GM21381 (cell line): ENCODE measurements around the gene NXPE4.
"Not testable (repeated sequence)": the region's sequence is repeated elsewhere in the genome, so short reads cannot be mapped to it uniquely, and the experiment has no call there.

Experiments
- ATAC-seq: cut with Tn5 transposase; IDR thresholded peaks from one replicate; pipeline ENCODE4 v1.9.1; 2021; ENCODE audit warnings: mild to moderate bottlenecking, moderate library complexity; ENCODE audit not compliant: unreplicated experiment

The NXPE4 gene

DNA sequence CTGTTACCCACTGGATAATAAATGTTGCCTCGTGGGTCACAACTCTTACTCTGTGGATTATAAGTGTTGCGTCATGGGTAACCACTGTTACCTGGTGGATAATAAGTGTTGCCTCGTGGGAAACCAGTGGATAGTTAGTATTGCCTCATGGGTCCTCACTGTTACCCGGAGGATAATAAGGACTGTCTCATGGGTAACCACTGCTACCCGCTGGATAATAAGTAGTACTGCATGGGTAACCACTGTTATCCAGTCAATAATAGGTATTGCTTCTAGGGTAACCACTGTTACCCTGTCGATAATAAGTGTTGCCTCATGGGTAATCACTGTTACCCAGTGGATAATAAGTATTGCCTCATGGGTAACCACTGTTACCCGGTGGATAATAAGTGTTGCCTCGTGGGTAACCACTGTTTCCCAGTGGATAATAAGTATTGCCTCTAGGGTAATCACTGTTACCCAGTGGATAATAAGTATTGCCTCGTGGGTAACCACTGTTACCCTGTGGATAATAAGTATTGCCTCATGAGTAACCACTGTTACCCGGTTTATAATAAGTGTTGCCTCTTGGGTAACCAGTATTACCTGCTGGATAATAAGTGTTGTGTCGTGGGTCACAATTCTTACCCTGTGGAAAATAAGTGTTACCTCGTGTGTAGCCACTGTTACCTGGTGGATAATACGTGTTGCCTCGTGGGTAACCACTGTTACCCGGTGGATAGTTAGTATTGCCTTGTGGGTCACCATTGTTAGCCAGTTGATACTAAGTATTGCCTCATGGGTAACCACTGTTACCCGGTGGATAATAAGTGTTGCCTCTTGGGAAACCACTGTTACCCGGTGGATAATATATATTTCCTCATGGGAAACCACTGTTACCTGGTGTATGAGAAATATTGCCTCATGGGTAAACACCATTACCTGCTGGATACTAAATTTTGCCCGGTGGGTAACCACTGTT lies 15.7 kb upstream of the NXPE4 start:
- no peak for ATAC-seq

DNA sequence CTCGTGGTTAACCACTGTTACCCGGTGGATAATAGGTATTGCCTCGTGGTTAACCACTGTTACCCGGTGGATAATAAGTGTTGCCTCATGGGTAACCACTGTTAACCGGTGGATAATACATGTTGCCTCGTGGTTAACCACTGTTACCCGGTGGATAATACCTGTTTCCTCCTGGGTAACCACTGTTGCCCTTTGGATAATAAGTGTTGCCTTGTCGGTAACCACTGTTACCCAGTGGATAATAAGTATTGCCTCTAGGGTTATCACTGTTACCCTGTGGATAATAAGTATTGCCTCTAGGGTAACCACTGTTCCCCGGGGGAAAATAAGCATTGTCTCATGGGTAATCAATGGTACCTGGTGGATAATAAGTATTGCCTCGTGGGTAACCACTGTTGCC lies 15.0 kb upstream of the NXPE4 start:
- ATAC-seq = no peak

DNA sequence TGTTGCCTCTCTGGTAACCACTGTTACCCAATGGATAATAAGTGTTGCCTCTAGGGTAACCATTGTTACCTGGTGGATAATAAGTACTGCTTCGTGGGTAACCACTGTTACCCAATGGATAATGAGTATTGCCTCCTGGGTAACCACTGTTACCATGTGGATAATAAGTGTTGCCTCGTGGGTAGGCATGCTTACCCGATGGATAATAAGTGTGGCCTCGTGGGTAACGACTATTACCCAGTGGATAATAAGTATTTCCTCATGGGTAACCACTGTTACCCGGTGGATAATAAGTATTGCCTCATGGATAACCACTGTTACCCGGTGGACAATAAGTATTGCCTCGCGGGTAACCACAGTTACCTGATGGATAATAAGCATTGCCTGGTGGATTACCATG lies 13.8 kb upstream of the NXPE4 start:
- ATAC-seq = no peak

DNA sequence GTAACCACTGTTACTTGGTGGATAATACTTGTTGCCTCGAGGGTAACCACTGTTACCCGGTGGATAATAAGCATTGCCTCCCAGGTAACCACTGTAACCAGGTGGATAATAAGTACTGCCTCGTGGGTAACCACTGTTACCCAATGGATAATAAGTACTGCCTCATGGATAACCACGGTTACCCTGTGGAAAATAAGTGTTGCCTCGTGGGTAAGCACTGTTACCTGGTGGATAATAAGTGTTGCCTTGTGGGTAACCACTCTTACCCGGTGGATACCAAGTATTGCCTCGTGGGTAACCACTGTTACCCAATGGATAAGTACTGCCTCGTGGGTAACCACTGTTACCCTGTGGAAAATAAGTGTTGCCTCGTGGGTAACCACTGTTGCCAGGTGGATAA lies 13.0 kb upstream of the NXPE4 start:
- not testable (repeated sequence) for ATAC-seq

DNA sequence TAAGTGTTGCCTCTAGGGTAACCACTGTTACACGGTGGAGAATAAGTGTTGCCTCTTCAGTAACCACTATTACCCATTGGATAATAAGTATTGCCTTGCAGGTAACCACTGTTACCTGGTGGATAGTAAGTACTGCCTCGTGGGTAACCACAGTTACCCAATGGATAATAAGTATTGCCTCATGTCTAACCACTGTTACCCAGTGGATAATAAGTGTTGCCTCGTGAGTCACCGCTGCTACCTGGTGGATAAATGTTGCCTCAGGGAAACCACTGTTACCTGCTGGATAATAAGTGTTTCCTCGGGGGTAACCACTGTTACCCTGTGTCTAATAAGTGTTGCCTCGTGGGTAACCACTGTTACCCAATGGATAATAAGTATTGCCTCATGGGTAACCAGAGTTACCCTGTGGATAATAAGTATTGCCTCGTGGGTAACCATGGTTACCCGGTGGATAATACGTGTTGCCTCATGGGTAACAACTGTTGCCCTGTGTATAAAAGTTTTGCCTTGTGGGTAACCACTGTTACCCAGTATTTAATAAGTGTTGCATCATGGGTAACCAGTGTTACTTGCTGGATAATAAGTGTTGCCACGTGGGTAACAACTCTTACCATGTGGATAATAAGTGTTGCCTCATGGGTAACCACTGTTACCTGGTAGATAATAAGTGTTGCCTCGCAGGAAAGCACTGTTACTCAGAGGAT lies 12.3 kb upstream of the NXPE4 start:
- ATAC-seq = peak; percentile 29

DNA sequence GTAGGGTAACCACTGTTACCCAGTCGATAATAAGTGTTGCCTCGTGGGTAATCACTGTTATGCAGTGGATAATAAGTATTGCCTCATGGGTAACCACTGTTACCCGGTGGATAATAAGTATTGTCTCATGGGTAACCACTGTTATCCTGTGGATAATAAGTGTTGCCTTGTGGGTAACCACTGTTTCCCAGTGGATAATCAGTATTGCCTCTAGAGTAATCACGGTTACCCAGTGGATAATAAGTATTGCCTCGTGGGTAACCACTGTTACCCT lies 11.2 kb upstream of the NXPE4 start:
- not testable (repeated sequence) for ATAC-seq

DNA sequence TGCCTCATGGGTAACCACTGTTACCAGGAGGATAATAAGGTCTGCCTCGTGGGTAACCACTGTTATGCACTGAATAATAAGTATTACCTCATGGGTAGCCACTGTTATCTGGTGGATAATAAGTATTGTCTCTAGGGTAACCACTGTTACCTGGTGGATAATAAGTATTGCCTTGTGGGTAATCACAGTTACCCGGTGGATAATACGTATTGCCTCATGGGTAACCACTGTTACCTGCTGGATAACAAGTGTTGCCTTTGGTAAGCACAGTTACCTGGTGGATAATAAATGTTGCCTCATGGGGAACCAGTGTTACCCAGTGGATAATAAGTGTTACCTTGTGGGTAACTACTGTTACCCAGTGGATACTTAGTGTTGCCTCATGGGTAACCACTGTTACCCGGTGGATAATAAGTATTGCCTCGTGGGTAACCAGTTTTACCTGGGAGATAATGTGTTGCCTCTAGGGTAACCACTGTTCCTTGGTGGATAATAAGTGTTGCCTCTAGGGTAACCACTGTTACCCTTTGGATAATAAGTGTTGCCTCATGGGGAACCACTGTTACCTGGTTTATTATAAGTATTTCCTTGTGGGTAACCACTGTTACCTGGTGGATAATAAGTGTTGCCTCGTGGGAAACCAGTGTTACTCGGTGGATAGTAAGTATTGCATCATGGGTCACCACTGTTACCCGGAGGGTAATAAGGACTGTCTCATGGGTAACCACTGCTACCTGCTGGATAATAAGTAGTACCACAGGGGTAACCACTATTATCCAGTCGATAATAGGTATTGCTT lies 10.6 kb upstream of the NXPE4 start:
- ATAC-seq = no peak

DNA sequence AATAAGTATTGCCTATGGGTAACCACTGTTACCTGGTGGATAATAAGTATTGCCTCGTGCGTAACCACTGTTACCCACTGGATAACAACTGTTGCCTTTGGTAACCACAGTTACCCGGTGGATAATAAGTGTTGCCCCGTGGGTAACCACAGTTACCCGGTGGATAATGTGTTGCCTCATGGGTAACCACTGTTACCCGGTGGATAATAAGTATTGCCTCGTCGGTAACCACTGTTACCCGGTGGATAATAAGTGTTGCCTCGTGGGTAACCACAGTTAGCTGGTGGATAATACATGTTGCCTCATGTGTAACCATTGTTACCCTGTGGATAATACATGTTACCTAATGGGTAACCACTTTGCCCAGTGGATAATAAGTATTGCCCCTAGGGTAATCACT lies 9.8 kb upstream of the NXPE4 start:
- no peak for ATAC-seq

DNA sequence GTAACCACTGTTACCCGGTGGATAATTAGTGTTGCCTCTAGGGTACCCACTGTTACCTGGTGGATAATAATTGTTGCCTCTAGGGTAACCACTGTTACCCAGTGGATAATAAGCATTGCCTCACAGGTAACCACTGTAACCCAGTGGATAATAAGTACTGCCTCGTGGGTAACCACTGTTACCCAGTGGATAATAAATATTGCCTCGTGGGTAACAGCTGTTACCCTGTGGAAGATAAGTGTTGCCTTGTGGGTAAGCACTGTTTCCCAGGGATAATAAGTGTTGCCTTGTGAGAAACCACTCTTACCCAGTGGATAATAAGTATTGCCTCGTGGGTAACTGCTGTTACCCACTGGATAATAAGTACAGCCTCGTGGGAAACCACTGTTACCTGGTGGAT lies 9.3 kb upstream of the NXPE4 start:
- ATAC-seq = no peak

DNA sequence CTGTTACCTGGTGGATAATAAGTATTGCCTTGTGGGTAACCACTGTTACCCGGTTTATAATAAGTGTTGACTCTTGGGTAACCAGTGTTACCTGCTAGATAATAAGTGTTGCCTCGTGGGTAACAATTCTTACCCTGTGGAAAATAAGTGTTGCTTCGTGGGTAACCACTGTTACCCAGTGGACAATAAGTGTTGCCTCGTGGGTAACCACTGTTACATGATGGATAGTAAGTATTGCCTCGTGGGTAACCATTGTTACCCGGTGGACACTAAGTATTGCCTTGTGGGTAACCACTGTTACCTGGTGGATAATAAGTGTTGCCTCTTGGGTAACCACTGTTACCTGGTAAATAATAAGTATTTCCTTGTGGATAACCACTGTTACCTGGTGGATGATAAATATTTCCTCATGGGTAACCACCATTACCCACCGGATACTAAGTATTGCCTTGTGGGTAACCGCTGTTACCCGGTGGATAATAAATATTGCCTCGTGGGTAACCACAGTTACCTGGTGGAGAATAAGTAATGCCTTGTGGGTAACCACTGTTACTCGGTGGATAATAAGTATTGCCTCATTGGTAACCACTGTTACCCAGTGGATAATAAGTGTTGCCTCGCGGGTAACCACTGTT lies 8.7 kb upstream of the NXPE4 start:
- ATAC-seq = no peak

DNA sequence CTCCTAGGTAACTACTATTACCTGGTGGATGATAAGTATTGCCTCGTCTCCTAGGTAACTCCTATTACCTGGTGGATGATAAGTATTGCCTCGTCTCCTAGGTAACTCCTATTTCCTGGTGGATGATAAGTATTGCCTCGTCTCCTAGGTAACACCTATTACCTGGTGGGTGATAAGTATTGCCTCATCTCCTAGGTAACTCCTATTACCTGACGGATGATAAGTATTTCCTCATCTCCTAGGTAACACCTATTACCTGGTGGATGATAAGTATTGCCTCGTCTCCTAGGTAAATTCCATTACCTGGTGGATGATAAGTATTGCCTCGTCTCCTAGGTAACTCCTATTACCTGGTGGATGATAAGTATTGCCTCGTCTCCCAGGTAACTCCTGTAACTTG lies 7.6 kb upstream of the NXPE4 start:
- not testable (repeated sequence) for ATAC-seq

DNA sequence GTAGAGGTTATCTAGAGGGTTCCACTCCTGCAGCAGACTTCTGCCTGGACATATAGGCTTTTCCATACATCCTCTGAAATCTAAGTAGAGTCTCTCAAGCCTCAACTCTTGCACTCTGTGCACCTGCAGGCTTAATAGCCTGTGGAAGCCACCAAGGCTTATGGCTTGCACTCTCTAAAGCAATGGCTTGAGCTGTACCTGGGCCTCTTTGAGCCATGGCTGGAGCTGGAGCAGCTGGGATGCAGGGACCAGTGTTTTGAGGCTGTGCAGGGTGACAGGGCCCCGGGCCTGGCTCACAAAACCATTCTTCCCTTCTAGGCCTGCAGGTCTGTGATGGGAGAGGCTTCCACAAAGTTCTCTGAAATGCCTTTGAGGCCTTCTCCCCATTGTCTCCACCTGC lies 2.9 kb upstream of the NXPE4 start:
- no peak for ATAC-seq

DNA sequence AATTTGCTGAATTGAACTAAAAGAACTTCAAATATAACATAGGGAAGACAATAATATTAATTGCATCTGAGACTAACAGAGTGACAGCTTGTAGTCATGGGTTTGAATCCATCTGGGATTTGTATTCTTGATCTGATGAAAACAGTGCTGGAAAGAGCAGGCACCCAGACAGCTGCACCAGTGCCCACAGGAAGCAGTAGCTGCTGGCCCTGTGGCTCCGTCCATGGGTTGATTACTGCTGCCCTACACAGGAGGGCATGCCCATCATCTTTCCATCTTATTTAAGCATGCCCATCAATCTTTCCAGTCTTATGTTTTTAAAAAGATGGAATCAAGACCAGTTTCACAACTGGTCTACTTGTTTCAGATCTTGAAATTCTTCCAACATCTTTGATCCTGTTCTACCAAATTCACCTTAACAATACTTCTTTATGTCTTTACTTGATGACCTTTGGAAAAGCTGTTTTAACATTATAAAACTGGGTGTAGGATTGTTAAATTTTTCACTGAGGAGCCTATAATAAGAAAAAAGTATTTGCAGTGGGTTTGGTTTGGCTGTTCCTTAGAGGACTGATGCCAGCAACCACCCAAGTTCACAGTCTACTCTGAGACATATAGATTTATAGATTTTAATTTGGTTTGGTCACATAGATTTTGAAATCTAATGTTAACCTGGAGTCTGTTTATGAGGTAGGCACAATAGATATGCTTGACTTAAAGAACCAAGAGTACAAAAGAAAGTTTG lies 761 bp upstream of the NXPE4 start:
- ATAC-seq = no peak

DNA sequence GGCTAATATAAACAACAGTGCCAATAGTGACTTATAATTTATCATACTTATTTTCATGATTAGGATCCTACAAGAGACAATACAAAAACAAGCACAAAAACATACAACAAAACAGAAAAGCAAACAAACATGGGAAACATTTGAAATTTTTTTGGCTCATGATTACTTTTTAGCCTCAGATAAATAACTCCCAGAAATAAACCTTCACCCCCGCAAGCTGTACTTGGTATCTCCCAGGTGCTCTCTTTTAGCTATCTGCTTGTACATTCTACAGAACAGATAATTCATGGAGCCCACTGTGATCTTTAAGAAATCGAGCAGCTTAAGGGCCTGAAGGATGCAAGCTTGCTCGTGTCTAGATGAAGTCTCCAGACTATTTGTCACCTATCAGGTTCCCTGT lies 883 bp downstream of the NXPE4 start:
- no peak for ATAC-seq

DNA sequence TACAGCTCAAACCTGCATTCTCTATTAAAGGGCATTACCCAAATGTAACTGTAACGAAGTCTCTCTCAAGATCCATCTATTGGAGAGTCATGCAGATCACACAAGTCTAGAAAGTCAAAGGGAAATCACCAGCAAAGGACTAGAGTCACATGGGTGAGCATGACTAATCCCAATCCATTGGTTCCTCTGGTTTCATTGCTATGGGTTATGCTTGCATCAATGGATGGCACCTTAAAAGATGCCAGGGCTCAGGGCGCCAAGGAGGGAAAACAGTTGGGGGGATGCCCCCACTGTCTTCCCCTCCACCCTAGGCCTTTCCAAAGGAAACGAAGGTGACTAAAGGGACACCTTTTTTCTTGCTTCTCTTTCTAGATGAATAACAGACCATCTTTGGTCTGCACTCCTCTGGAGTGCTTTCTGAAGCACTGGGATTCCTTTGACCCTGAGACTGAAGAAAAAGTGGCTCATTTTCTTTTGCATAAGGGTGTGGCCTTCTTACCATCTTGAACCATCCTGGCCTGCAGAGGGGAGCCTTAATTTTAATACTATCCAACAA lies 8.1 kb downstream of the NXPE4 start:
- ATAC-seq = no peak

DNA sequence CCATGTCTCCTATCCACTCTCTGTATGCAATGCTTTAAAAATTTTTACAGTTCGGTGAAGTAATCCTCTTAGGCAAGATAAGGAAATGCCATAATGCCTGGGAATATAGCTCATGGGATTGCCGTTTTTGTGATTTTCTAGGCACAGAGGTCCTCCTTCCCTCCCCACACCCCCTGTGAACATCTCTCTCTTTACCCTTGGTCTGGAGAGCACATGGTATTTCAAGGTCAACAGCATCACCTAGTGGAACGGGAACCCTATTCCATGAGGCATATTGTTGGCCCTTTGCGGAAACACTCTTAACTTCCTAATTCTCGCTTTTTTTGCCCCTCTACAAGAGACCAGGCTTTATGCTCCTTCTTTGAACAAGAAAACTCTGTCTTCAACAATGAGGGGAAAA lies 8.8 kb downstream of the NXPE4 start:
- no peak for ATAC-seq

DNA sequence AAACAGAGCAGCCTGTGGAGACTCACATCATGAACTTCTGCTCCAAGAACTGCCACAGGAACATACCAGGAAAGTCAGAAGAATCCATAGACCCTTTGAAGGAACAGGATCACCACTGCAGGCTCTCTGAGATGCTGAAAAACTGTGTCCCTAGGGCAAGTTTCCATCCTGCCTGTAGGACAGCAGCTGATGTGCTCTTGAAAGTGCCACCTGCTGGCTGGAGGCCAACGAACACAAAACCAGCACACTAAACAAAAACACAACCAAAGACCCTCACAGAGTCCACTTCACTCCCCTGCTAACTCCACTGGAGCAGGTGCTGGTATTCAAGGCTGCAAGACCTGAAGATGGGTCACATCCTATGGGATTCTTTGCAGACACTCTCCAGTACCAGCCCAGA lies 23.9 kb downstream of the NXPE4 start:
- no peak for ATAC-seq

DNA sequence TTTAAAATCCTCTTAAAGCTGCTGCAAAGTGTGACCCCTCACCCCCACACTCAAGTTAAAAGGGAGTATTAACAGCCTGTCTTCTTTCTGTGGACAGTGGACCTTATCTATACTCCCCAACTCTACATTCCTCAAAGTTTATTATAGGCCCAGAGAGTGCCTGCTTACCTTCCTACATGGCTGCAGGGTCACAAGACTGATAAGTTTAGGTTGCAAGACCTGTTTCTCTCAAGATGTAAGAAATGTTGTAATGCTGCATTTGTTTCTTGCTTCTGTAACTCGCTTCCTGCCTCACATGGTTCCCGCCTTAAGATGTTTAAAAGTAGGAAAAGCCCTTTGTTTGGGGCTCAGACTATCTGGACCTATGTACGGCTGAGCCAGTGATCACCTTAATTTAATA lies 25.8 kb downstream of the NXPE4 start:
- ATAC-seq = no peak

DNA sequence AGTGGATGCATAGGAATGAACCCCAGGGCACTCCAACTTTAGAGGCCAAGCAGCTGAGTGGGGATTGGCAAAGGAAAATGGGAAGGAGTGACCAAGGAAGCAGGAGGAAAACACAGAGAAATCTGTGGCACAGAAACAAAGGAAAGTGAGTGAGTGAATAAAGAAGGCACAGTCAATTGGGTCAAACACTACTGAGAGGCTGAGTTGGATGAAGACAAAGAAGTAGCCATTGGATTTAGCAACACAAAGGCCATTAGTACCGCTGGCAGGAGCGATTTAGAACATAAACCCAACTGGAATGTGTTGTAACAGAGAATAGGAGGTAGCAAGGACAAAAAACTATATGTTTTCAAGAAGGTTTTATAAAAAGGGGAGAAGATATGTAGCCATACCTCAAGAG lies 29.3 kb downstream of the NXPE4 start:
- ATAC-seq = no peak

DNA sequence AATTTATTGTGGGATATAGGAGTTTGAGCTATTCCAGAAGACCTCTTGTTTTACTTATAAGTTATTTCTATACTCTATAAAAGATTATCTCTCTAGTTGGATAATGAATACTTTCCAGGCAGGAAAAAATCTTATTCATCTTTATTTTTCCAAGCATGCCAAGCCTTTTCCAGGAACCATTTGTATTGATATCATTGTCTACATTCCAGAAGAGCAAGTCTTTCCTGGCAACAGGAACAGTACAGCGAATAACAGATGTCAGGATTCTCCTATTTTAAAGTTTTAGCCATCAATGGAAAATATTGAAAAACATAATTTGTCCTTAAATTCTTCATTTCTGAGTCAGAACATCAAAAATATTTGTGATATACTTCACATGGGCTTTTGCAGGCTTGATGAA lies 30.8 kb downstream of the NXPE4 start:
- no peak for ATAC-seq
